ENCODE measurements around the gene ABHD8.

DNA sequence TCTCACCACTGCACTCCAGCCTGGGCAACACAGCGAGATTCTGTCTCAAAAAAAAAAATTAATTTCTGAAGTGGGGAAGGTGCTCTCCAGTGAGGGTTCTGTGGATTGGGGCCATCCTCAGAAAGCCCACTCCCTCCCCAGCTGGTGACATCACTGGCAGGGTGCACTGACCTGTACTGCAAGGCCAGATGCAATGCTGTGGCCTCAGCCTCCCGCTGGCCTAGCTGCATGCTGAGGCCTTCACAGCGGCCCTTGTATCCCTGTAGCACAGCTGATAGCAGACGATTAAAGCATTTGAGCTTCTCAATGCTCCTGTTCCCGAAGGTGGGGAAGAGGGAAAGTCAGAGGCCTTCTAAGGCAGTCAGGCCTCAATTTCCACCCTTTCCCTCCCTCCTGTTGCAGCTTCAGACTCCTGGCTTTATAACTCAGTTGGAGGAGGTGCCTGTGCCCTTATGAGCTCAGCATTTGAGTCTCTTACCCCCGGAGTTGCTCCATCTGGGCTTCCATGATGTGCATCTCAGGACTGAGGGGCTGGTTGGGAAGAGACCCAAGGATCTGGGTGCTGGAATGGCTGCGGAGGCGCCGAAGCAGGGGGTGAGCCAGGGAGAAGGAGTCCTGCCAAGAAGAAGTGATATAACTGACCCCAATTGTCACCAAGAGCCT is 44.0 kb downstream of the ABHD8 start:
- no peak for TF ChIP-seq EZH2 (IDR thresholded peaks at IDR 0.05; ENCODE audit: borderline replicate concordance, insufficient read depth, low read depth, low read length, poor library complexity, severe bottlenecking)
- TF ChIP-seq, protein P1, sequence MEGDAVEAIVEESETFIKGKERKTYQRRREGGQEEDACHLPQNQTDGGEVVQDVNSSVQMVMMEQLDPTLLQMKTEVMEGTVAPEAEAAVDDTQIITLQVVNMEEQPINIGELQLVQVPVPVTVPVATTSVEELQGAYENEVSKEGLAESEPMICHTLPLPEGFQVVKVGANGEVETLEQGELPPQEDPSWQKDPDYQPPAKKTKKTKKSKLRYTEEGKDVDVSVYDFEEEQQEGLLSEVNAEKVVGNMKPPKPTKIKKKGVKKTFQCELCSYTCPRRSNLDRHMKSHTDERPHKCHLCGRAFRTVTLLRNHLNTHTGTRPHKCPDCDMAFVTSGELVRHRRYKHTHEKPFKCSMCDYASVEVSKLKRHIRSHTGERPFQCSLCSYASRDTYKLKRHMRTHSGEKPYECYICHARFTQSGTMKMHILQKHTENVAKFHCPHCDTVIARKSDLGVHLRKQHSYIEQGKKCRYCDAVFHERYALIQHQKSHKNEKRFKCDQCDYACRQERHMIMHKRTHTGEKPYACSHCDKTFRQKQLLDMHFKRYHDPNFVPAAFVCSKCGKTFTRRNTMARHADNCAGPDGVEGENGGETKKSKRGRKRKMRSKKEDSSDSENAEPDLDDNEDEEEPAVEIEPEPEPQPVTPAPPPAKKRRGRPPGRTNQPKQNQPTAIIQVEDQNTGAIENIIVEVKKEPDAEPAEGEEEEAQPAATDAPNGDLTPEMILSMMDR (IDR thresholded peaks at IDR 0.05) = no peak
